Superior temporal gyrus (tissue), 1 donor: ENCODE results near the gene SIRT6.
A peak's percentile ranks its signal among the peaks of the same experiment; 100 is the strongest.
"Not testable (repeated sequence)": the region's sequence is repeated elsewhere in the genome, so short reads cannot be mapped to it uniquely, and the experiment has no call there.

Experiments used
- DNase-seq: peaks from one replicate; pipeline ENCODE4 v3.0.0-alpha.2; 2016; ENCODE audit errors: extremely low spot score

The SIRT6 gene

DNA sequence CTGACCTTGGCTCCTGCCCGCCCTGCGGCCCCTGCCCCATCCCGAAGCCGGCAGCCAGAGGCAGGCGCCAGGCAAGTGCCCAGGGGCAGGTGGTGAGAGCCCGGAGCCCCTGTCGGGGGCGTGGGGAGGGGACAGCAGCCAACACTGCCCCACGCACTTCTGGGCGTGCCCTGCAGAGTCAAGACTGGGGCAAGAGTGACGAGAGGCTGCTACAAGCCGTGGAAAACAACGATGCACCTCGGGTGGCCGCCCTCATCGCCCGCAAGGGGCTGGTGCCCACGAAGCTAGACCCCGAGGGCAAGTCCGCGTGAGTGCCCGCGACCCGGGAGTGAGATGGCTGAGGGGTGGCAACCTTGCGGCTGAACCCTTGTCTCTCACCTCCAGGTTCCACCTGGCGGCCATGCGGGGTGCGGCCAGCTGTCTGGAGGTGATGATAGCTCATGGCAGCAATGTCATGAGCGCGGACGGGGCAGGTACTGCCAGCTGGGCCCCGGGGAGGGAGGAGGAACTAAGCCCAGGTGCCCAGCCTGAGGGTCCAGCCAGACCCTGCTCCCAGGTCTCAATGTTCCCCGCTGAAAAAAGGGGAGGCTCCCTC lies 17.4 kb upstream of the SIRT6 start:
- no peak for DNase-seq

DNA sequence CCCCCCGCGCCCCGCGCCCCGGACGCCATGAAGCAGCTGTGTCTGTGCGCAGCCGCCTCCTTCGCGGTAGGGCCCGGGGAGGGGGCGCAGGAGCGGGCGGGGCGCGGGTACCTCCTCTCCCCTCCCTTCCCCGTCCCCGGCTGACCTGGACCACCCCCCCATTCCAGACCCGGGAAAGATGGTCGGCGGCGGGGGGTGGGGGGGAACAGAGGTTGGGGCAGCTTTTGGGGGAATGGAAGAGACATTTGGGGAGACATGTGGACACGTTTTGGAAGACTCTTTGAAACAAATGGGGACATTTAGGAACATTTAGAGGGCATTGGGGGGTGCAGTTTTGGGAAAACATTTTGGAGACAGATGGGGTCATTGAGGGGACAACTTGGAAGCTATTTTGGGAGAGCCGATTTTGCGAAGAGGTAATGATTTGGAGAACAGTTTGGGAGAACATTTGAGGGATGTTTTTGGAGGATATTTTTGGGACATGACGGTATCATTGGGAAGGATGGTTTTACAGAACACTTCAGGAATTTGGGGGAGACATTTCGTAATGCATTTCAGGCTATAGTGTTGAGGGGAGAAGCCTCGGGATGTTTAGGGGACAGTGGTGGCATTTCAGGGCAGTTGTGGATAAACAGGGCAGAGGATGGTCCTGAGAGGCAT lies 16.2 kb upstream of the SIRT6 start:
- peak; percentile 31 for DNase-seq

DNA sequence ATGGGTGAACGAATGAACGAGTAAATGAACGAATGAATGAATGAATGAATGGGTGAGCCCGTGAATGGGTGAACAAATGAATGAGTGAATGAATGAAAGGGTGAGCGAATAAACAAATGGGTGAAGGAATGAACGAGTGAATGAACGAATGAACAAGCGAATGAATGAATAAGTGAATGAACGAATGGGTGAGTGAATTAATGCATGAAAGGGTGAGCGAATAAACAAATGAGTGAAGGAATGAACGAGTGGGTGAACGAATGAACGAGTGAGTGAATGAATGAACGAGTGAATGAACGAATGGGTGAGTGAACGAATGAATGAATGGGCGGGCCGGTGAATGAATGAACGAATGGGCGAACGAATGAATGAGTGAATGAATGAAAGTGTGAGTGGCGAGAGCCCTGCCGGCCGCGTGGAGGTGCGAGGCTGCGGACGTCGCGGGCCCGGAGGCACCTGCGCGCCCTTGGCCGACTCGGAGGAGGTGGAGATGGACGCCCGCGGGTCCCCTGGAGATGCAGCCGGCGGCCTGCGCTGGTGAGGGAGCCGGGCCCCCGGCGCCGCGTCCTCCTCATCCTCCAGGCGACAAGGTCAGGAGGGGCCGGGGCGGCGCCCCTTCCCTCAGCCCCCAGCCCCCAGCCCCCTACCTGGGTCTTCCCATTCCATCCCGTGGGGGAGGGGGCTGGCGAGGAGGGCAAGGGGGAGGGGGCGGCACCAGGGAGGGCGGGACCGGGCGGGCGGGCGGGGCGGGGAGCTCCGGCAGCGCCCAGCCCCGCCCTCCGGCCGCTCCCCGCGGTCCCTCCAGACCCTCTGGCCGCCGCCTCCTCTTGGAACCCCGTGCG lies 15.5 kb upstream of the SIRT6 start:
- DNase-seq, result no peak

DNA sequence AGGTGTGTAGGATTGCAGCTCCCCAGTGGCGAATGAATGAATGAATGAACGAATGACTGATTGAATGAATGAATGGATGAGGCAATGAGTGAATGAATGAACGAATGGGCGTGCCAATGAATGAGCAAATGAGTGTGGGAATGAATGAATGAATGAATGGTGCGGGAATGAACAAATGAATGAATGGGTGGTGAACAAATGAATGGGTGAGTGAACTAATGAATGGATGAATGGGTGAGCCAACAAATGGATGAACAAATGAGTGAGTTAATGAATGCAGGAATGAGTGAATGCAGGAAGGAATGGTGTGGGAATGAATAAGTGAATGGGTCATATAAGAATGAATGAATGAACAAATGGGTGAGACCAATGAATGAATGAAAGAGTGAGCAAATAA lies 14.9 kb upstream of the SIRT6 start:
- DNase-seq, result no peak

DNA sequence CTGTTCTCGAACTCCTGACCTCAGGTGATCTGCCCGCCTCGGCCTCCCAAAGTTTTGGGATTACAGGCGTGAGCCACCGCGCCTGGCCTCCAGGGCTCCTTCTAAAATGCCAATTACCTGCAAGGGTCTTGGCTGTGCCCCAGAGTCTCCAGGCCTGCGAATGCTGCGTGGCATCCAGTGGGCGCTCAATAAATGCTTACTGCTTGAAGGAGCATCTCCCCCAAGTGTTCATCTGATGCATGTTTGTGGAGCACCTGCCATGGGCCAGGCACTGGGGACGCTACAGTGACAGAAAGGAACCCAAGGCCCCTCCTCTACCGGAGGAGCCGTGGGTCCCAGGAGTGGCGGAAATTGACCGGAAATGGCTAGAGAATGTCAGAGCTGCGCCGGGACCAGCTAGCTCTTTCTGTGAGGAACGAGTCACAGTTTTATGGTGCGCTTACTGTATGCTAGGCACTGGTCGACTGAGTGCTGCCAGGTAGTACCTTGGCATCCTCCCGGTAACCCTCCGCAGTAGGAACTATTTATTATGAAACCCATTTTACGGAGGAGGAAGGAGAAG lies 14.3 kb upstream of the SIRT6 start:
- no peak for DNase-seq

DNA sequence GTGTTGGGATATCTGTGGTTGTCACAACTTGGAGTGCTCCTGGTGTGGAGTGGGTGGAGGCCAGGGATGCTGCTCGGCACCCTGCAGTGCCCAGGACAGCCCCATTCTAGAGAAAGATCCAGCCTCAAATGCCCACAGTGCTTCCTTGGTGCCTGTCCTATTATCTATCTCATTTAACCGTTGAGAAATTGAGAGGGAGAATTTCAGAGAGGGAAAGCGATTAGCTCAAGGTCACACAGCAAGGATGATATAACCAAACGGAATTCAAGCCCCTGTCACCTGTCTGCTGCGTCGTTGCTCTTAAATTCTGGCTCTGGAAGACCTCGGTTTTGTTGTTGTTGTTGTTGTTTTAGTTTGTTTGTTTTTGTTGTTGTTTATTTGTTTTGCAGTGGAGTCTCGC lies 13.6 kb upstream of the SIRT6 start:
- DNase-seq, result no peak

DNA sequence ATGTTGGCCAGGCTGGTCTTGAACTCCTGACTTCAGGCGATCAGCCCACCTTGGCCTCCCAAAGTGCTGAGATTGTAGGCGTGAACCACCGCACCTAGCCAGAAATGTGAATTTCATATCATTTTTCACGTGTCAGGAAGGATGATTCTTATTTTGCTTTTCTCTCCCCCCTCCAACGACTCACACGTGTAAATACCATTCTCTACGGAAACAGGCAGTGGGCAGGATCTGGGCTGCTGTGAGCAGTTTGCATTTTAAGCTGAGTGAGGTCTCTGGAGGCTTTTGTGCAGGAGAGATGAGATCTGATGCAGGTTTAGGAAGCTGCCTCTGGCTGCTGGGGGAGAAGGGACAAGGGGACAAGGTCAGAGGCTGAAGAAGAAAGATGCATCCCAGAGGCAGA lies 12.0 kb upstream of the SIRT6 start:
- no peak for DNase-seq

DNA sequence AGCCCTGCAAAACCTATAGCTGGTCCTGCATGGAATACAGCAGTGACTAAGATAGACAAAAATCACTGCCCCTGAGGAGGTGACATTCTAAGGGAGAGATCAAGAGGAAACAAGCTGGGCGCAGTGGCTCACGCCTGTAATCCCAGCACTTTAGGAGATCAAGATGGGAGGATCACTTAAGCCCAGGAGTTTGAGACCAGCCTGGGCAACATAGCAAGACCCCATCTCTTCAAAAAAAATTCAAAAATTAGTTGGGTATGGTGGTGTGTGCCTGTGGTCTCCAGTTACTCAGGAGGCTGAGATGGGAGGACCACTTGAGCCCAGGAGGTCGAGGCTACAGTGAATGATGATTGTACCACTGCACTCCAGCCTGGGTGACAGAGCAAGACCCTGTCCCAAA lies 10.2 kb upstream of the SIRT6 start:
- not testable (repeated sequence) for DNase-seq

DNA sequence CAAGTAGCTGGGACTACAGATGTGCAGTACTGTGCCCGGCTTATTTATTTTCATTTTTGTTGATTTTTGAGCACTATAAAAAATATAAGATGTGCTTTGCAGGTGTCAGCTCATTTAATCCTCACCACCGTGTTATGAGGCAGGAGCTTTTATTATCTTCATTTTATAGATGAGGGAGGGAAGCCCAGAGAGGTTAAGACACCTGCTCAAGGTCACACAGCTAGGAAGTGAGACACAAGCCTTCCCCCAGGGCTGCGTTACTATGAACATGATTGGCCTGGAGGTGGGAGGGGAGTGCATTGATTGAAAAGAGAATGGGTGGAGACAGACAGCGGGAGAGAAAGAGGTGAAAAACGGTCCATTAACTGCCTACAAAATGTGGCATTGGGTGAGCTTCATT lies 7.3 kb upstream of the SIRT6 start:
- DNase-seq, result no peak

DNA sequence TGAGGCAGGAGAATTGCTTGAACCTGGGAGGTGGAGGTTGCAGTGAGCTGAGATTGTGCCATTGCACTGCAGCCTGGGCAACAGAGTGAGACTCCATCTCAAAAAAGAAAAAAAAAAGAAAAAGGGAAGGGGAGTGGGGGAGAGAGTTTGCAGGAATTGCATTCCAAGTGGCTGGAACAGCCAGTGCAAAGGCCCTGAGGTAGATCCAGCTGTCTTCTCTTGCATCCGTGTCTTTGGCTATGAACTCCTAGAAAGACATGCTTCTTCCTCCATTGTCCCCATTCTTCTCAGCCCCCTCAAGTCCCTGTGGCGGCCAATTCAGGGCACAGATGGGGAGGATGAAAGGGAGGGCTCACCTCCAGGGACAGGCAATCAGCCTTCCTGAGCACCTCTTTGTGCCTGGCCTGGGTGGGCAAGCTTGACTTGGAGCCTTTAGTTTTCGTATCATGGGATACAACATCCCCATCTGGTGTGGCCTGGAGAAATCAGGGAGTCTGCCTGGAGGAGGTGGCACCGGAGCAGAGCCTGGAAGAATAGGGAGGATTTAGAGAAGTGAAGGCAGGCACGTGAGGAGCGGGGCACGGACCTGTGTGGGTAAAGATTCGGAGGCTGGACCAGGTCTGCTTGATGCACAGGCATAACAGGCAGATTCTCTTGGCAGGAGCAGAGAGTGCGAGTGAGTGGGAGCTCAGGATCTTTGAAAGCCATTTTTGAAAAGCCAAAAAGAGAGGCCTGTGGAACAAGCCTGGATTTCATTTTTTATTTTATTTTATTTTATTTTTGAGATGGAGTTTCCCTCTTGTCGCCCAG lies 5.2 kb upstream of the SIRT6 start:
- no peak for DNase-seq

DNA sequence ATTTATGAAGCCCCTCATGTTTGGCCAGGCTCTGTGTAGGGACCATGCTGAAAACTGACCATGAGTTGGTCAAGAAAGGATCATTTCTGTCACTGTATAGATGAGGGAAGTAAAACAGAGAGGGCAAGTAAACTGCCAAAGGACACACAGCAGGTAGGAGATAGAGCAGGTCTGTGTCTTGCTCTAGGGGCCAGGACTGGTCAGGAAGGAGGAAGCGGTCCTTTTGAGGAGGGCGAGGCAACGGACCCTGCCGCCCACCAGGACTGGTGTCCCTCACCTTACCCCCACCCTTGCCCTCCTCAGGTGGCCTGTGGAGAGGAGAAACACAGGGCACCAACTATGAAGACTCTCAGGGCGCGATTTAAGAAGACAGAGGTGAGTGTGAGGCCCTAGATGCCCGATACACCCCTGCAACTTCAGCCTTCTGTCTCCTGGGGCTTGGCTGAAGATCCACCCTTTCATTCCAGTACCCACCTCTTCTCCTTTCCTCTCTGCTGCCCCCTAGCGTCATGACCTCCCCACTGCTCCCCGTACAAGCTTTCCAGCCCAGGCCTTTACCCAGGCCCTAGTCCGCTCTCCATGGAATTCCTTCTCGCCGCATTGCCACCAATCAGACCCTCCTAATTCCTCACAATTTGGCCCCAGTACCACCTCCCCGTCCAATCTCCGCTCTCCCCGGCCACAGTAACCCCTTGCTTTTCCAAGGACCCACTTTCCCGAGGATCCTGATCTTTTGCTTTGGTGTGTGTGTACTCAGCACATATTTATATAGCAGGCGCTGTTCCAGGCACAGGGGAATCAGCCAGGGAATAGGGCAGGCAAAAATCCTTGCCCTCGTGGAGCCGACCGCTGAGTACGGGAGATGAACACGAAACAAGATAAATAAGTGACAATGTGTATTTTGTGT lies 4.0 kb upstream of the SIRT6 start:
- DNase-seq, result peak; percentile 54

DNA sequence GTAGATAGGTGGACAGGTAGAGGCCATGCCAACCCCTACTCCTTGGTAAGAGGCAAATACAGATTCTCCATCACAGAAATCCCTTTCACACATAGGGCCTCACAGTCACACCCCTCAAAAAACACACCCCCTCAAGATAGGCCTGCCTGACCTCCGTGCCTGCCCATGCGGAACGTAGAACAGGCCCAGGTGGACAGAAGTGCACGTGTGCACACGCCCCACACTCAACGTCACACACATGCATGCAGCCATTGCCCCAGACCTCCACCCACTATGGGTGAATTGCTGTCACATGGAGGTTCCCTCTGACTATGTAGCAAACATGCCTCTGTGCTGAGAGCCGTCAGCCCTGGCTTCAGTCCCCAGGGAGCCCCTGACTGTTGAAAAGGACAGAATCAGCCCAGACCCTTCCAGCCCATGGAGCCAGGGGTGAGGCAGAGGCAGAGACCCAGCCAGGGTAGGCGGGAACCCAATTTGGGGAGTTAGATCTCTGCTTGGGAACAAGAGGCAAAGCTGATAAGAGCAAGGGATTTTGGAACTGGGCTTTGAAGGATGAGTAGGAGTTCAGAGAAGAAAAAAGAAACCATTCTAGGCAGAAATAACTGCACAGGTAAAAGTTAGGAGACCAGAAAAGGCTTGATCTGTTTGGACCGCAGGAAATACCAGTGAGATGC lies 3.2 kb upstream of the SIRT6 start:
- DNase-seq, result no peak

DNA sequence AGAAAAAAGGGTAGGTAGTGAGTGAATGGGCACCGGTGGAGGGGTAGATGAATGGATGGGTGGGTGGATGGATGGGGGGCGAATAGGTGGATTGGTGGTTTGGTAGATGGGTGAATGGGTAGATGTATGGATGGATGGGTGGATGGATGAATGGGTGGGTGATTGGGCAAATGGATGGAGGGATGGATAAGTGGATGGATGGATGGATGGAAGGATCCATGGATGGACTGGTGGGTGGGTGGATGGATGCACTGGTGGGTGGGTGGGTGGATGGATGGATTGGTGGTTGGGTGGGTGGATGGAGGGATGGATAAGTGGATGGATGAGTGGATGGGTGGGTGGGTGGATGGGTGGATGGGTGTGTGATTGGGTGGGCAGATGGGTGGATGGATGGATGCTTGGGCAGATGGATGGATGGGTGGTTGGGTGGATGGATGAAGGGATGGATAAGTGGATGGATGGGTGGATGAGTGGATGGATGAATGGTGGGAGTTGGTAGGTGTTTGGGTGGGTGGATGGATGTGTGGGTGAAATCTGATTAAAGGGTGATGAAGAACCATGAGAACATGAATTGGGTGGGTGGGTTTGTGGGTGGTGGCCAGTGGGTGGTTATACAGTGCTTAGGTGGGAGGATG lies 2.5 kb upstream of the SIRT6 start:
- no peak for DNase-seq

DNA sequence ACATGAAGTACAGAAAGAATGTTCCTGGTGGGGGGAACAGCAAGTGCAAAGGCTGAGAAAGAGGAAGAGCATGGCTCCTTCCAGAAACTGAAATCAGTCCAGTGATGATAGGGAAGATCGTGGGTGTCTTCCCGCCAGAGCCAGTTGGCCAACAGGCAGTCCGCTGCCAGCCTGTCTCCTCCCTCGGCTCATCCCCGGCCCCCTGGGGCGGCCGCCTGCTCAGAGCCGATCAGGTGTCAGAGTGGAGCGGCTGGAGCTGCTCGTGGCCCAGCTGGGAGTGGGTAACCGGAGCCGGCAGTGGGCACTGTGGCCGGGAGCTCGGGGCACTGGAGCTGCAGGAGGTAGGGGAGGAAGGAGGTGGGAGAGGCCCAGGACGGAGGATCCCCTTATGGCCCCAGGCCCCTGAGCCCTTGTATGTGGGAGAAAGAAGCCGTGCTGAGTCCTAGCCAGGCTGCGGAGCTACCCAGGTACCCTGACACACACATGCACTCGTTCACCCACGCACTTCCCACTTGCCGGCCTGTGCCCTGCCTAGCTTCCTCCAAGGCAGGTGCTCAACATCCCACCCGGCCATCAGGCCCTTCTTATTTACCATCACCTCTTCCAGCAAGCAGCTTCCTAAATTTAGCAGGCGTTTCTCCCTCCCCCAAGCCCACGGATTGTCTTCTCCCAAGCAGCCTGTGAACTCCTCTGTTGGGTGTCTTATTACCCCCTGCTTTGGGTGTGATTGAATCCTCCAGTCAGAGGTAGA lies 1.8 kb upstream of the SIRT6 start:
- DNase-seq, result peak; percentile 30

DNA sequence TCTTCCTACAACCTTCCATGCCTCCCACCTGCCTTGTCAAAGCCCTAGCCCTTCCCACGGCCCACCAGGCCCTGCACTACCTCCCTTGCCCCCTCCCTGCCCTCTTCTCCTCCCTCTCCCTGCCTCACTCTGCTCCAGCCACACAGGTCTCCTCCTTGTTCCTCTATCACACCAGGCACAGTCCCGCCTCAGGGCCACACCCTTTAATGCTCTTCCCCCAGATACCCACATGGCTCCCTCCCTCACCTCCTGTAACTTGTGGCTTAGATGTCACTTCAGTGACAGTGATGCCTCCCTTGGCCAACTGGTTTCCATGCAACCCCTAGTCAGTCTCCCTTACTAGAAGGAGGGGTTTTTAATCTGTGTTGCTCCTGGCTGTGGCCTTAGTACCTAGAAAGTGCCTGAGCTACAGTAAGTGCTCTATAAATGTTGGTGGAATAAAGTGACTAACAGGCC lies 1.3 kb downstream of the SIRT6 start:
- DNase-seq, result no peak

DNA sequence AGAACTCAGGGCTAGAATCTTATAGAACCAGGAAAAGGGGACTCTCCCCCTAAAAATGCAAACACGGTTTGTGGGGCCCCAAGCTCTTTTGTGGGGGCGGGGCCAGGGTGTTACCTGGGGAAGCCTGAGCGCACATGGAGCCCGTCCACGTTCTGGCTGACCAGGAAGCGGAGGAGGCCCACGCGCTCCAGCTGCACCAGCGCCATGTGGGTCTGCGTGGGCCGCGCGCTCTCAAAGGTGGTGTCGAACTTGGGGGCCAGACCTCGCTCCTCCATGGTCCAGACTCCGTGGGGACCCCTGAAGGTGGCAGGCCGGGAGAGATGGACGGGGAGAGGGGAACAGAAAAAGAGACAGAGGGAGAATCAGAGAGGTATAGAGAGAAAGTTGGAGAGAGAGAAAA lies 3.4 kb downstream of the SIRT6 start:
- DNase-seq, result no peak

DNA sequence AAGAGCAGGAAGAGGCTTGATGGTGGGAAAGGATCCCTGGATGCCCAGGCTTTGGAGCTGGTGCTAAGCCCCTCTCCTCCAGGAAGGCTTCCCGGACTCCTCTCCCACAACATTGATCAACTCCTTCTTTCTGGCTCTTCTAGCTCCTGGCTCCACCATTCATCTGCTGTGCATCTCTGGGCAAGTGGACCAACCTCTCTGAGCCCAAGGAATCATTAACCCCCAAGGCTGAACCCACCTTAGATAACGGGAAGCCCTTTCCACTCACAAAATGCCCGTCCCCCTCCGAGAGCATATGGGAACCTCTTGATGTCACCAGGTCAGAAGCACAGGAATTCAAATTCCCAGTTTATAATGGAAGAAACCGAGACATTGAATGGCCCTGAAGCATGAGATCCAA lies 5.2 kb downstream of the SIRT6 start:
- DNase-seq, result no peak

DNA sequence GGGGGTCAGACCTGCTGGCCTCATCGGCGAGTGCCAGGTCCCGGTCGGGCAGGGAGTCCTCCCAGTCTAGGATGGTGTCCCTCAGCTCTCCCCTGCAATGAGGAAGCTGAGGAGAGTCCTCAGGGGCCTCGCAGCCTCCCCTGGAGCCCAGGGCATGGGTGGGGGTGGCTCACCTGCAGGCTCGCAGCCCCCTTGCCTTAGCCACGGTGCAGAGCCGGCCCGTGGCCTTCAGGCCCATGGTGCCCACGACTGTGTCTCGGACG lies 6.8 kb downstream of the SIRT6 start:
- DNase-seq, result no peak
